Breast epithelium (tissue), 4 donors: ENCODE results near the gene PDPK1. TPM values are rescaled to one million over a fixed set of nuclear protein-coding genes. Genes with fewer than 3 reads are reported as not detected.

ENCODE experiments used
- DNase-seq, 2 donors: peaks; one replicate each; pipeline ENCODE4 v3.0.0-alpha.2; 2019; ENCODE audit warnings: low spot score in 2 of 2
- H3K27ac ChIP-seq, 2 donors: fragments of 200-600 bp; sonication (generic) in 1 of 2; one replicate each; pipeline ENCODE4 v1.5.1; 2016 to 2019; ENCODE audit warnings: mild to moderate bottlenecking in 1 of 2
- H3K27me3 ChIP-seq, 2 donors: fragments of 200-600 bp; sonication (generic) in 1 of 2; one replicate each; pipeline versions ENCODE4 v1.5.1 to v1.6.0; 2017 to 2019; ENCODE audit warnings: control low read depth in 1 of 2, mild to moderate bottlenecking in 1 of 2
- H3K36me3 ChIP-seq: fragments of 200-600 bp; one replicate; pipeline ENCODE4 v1.5.1; 2019
- H3K4me1 ChIP-seq, 2 donors: fragments of 200-600 bp; sonication (generic); one replicate each; pipeline ENCODE4 v1.5.1; 2016 to 2019; ENCODE audit warnings: control low read depth in 1 of 2
- H3K4me3 ChIP-seq, 3 donors: fragments of 200-600 bp; sonication (generic); 1 replicate in 2 of 3; 2 replicates in 1 of 3; pipeline ENCODE4 v1.5.1; 2016 to 2019; ENCODE audit warnings: mild to moderate bottlenecking in 3 of 3, moderate library complexity in 2 of 3
- H3K9me3 ChIP-seq, 2 donors: fragments of 200-600 bp; sonication (generic) in 1 of 2; one replicate each; pipeline ENCODE4 v1.5.1; 2016 to 2019; ENCODE audit warnings: control low read depth in 1 of 2
- CTCF ChIP-seq, 3 donors: fragments of 450-650 bp; IDR thresholded peaks; one replicate each; pipeline ENCODE4 v1.5.1; 2016 to 2017; ENCODE audit warnings: antibody characterized with exemption in 3 of 3, mild to moderate bottlenecking in 3 of 3, moderate library complexity in 3 of 3
- POLR2A ChIP-seq: fragments of 450-650 bp; IDR thresholded peaks from one replicate; pipeline ENCODE4 v1.6.1; 2016; ENCODE audit warnings: antibody characterized with exemption, mild to moderate bottlenecking, moderate library complexity
- POLR2AphosphoS5 ChIP-seq, 3 donors: sonication (generic); formaldehyde crosslinking; IDR thresholded peaks; one replicate each; pipeline ENCODE4 v1.6.1; 2017; ENCODE audit warnings: antibody characterized with exemption in 3 of 3
- intact Hi-C: fragments of 100-400 bp; cut with DNase I; formaldehyde crosslinking; loops from one replicate; pipeline ENCODE4 v1.15.1; 2023; ENCODE audit warnings: low total_unique reads
- total RNA-seq, 3 donors: library from RNA; depleted of rRNA; stranded (reverse); fragments of >200 nt; gene quantifications; one replicate each; pipeline ENCODE4 v1.1.0, GENCODE V29; 2016

PDPK1 gene
- total RNA-seq, 3 donors from 2014 or later = 28.8 to 32.8 (median 29.4) TPM

GRCh38 chr16:2516391-2517240, 21.2 kb upstream of the PDPK1 start:
- no peak for DNase-seq
- TF ChIP-seq POLR2AphosphoS5 (IDR thresholded peaks at IDR 0.05) (no peak), POLR2A (no peak), CTCF (IDR thresholded peaks at IDR 0.05) (no peak)
- Histone ChIP-seq H3K4me3 (peak overlapping the region; percentile 49 to 96 (median 90)), H3K9me3 (no peaks in the 10 kb centered on the region), H3K4me1 (peaks cover 29 to 49% of the 10 kb centered on the region in 2 donors), H3K36me3 (no peaks in the 10 kb centered on the region), H3K27me3 (no peaks in the 10 kb centered on the region), H3K27ac (peak overlapping the region; percentile 98 to 99)
- intact Hi-C loops = no loop called here

GRCh38 chr16:2517954-2518605, 19.7 kb upstream of the PDPK1 start:
- Histone ChIP-seq H3K27me3 (no peaks in the 10 kb centered on the region), H3K9me3 (no peaks in the 10 kb centered on the region), H3K4me1 (peaks cover 29 to 49% of the 10 kb centered on the region in 2 donors), H3K27ac (peak overlapping the region; percentile 98 to 99), H3K36me3 (no peaks in the 10 kb centered on the region), H3K4me3 (peak overlapping the region in 2 of 3 donors; percentile 9 to 81)
- no peak for DNase-seq
- intact Hi-C loops = no loop called here
- TF ChIP-seq POLR2A = no peak
- no peak for TF ChIP-seq CTCF (IDR thresholded peaks at IDR 0.05)
- no peak for TF ChIP-seq POLR2AphosphoS5 (IDR thresholded peaks at IDR 0.05)

- H3K27ac ChIP-seq = peak overlapping the region; percentile 98 to 99
- peaks cover 29 to 49% of the 10 kb centered on the region in 2 donors for H3K4me1 ChIP-seq
- H3K9me3 ChIP-seq = no peaks in the 10 kb centered on the region
- DNase-seq = no peak
- peak overlapping the region; percentile 68 to 81 (median 72) for H3K4me3 ChIP-seq
- intact Hi-C loops = no loop called here
- no peaks in the 10 kb centered on the region for H3K27me3 ChIP-seq
- H3K36me3 ChIP-seq = no peaks in the 10 kb centered on the region
- TF ChIP-seq POLR2A = no peak
- TF ChIP-seq POLR2AphosphoS5 (IDR thresholded peaks at IDR 0.05) = no peak
- TF ChIP-seq CTCF (IDR thresholded peaks at IDR 0.05) = no peak
Measured at GRCh38 chr16:2518823-2519710, 18.8 kb upstream of the PDPK1 start.

GRCh38 chr16:2519711-2520080, 18.1 kb upstream of the PDPK1 start:
- H3K27ac ChIP-seq = peak overlapping the region; percentile 98 to 99
- intact Hi-C loops = no loop called here
- peak overlapping the region; percentile 68 to 81 (median 72) for H3K4me3 ChIP-seq
- no peak for TF ChIP-seq CTCF (IDR thresholded peaks at IDR 0.05)
- no peak for TF ChIP-seq POLR2AphosphoS5 (IDR thresholded peaks at IDR 0.05)
- no peak for TF ChIP-seq POLR2A
- no peaks in the 10 kb centered on the region for H3K9me3 ChIP-seq
- no peak for DNase-seq
- peaks cover 29 to 49% of the 10 kb centered on the region in 2 donors for H3K4me1 ChIP-seq
- no peaks in the 10 kb centered on the region for H3K27me3 ChIP-seq
- H3K36me3 ChIP-seq = no peaks in the 10 kb centered on the region
